ENCODE results near the gene NBAS.

The NBAS gene

DNA sequence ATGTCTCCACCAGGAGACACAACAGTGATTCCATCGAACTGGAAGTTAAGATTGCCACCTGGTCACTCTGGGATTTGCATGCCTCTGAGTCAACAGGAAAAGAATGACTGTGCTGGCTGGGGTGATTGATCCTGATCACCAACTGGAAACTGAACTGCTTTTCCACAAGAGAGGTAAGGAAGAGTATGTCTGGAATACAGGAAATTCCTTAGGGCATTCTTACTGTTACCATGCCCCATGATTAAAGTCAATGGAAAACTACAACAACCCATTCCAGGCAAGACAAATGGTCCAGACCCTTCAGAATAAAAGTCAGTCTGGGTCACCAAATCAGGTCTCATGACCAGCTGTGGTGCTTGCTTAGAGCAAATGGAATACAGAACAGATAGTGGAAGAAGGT is 18.5 kb upstream of the NBAS start:
- Mint-ChIP-seq H3K27ac (no peak overlapping the region), H3K4me1 (ENCODE audit: low read depth) (no peaks in the 10 kb centered on the region), H3K4me3 (no peak overlapping the region), H3K27me3 (no peaks in the 10 kb centered on the region), H3K36me3 (ENCODE audit: low read depth) (no peaks in the 10 kb centered on the region), H3K9me3 (no peaks in the 10 kb centered on the region)
- intact Hi-C loops (cut with micrococcal nuclease) = loop anchor here (5.0 kb wide), 1 partner anchor 677 kb away; no protein-coding TSS in a partner anchor

DNA sequence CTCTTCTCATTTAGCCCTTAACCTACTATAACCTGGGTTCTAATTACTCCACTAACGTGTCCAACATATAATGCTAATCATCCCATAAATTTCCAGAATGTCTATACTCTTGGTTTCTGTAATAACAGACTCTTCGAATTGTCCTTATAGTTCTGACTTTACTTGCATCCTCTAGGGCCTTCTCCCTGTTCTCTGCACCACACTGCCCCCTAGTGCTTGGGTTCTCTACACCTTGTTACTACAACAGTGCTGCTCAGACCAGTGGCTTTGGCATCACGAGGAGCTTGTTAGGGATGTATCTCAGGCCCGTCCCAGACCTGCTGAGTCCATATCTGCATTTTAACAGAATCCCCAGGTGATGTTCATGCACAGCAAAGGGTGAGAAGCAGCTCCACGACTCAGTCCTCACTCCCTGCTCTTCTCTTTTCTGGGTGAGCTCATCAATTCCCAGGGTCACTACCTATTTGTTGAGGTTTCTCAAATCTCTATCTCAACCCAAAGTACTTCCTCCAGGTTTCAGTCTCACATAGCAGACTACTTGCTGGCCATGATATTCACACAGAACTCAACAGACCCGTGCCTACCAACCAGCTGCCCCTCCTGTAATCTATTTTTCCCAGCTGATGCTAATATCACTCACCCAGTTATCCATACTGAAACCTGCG is 16.1 kb upstream of the NBAS start:
- no peaks in the 10 kb centered on the region for H3K36me3 Mint-ChIP-seq (ENCODE audit: low read depth)
- no peak overlapping the region for H3K27ac Mint-ChIP-seq
- no peaks in the 10 kb centered on the region for H3K27me3 Mint-ChIP-seq
- no peak overlapping the region for H3K4me3 Mint-ChIP-seq
- H3K9me3 Mint-ChIP-seq = no peaks in the 10 kb centered on the region
- intact Hi-C loops (cut with micrococcal nuclease) = loop anchor here (5.0 kb wide), 1 partner anchor 675 kb away; no protein-coding TSS in a partner anchor
- no peaks in the 10 kb centered on the region for H3K4me1 Mint-ChIP-seq (ENCODE audit: low read depth)

DNA sequence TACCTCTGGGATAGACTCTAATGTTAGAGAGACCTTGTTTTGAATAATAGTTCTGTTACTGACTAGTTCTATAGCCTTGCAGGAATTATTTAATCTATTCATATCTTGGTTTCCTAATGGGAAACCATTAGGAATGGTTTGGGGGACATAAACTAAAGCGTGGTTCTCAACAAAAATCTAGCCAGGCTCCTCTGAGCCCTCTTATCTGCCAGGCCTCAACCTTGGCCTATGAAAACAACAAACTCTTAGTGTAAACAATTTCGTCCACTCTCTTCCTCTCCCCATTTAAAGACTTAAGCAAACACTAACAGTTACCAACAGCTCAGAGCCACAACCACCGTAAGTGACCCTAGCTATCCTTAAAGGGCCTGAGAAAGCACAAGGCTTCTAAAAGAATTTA is 10.6 kb upstream of the NBAS start:
- intact Hi-C loops (cut with micrococcal nuclease) = no loop called here
- Mint-ChIP-seq H3K4me3 (no peak overlapping the region), H3K36me3 (ENCODE audit: low read depth) (no peaks in the 10 kb centered on the region), H3K9me3 (no peaks in the 10 kb centered on the region), H3K4me1 (ENCODE audit: low read depth) (no peaks in the 10 kb centered on the region), H3K27ac (no peak overlapping the region), H3K27me3 (no peaks in the 10 kb centered on the region)

DNA sequence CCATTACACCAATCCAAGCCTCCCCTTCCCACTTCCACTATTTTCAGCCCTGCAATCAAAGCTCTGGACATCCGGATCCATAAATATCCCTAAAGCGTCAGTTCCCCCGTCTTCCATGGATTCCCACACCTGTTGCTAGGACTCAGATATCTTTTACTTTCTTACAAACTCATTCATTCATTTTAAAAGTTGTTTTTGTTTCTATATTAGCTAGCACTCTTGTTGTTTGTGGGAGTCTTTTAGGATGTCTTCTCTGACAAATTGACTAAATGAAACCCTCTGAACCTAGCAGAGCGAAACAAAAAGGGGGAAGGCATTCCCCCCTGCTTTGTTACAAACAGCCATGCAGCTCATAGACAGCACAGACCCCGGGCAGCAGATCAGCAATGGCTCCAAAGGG is 9.0 kb upstream of the NBAS start:
- Mint-ChIP-seq H3K9me3 (no peaks in the 10 kb centered on the region), H3K36me3 (ENCODE audit: low read depth) (no peaks in the 10 kb centered on the region), H3K4me1 (ENCODE audit: low read depth) (no peaks in the 10 kb centered on the region), H3K27me3 (no peaks in the 10 kb centered on the region), H3K27ac (no peak overlapping the region), H3K4me3 (no peak overlapping the region)
- intact Hi-C loops (cut with micrococcal nuclease) = no loop called here

DNA sequence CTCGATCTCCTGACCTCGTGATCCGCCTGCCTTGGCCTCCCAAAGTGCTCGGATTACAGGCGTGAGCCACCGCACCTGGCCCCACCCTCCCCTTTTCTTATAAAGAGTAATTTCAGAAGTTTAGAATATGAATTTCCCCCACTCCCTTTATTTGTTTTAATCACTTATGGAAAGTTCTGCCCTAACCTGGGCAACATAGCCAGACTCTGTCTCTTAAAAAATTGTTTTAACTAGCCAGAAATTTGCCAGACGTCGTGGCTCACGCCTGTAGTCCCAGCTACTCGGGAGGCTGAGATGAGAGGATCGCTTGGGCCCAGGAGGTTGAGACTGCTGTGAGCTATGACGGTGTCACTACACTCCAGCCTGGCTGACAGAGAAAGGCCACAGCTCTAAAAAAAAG is 7.7 kb upstream of the NBAS start:
- no peak overlapping the region for H3K27ac Mint-ChIP-seq
- no peaks in the 10 kb centered on the region for H3K4me1 Mint-ChIP-seq (ENCODE audit: low read depth)
- no peak overlapping the region for H3K4me3 Mint-ChIP-seq
- peaks cover 3% of the 10 kb centered on the region for H3K27me3 Mint-ChIP-seq
- no peaks in the 10 kb centered on the region for H3K9me3 Mint-ChIP-seq
- intact Hi-C loops (cut with micrococcal nuclease) = no loop called here
- H3K36me3 Mint-ChIP-seq (ENCODE audit: low read depth) = no peaks in the 10 kb centered on the region

DNA sequence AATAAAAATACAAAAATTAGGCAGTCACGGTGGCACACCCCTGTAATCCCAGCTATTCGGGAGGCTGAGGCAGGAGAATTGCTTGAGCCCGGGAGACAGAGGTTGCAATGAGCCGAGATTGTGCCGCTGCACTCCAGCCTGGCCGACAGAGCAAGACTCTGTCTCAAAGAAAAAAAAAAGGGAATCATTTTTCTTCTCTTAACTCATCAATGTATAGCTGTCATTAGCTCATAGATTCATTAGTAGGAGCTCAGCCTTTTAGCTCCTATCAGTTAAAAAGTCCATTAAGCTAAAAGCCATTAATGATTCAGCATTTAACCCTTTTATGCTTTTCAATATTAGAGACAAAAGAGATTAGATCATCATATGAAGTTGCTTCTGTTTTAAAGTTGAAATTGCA is 5.8 kb upstream of the NBAS start:
- intact Hi-C loops (cut with micrococcal nuclease) = no loop called here
- H3K27ac Mint-ChIP-seq = no peak overlapping the region

DNA sequence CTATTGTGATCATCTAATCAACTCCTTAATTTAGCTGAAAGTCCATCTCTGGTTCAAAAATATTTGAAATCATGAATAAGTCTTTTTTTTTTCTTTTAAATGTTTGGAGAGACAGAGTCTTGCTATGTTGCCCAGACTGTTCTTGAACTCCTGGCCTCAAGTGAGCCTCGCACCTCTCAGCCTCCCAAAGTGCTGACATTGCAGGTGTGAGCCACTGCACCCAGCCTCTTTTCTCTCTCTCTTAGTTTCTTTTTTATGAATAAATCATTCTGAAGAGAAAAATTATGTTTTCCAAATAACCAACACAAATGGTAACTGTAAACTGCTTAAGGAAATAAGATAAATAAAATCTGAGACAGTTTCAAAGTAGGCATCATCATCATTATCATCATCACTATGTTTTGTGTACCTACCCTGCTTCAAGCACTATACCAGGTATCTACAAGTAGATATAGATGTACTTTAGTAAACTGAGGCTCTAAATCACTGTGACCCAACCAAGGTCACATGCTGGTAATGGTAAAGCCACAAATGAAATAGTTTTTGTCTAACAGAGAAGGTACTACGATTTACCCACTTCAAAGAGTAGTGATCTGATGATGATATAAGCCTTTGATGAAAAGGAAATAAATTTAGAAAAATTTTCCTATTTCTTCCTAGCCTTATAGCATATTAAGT is 5.0 kb upstream of the NBAS start:
- Mint-ChIP-seq H3K4me1 (ENCODE audit: low read depth) (peaks cover 7% of the 10 kb centered on the region), H3K27ac (no peak overlapping the region), H3K27me3 (peaks cover 3% of the 10 kb centered on the region), H3K9me3 (no peaks in the 10 kb centered on the region), H3K4me3 (no peak overlapping the region), H3K36me3 (ENCODE audit: low read depth) (peaks cover 1% of the 10 kb centered on the region)
- intact Hi-C loops (cut with micrococcal nuclease) = no loop called here

More for the DNA sequence above, 5.8 kb upstream of the NBAS start:
- Mint-ChIP-seq H3K36me3 (ENCODE audit: low read depth) (no peaks in the 10 kb centered on the region), H3K27me3 (peaks cover 3% of the 10 kb centered on the region), H3K4me1 (ENCODE audit: low read depth) (peaks cover 2% of the 10 kb centered on the region), H3K4me3 (no peak overlapping the region), H3K9me3 (no peaks in the 10 kb centered on the region)

DNA sequence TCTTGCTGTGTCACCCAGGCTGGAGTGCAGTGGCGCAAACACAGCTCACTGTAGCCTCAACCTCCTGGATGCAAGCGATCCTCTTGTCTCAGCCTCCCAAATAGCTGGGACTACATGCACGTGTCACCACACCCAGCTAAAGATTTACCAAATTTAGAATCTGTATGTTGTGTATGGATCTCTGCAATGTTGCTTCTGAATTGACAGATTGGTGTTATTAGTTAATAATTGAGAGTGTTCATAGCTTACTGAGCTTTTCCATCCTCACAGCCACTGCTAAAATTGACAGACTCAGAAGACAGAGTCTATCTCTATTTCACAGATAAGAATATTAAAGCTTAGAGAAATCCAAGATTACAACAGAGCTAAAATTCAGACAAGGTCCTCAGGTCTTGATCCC is 4.3 kb upstream of the NBAS start:
- Mint-ChIP-seq H3K36me3 (ENCODE audit: low read depth) (peaks cover 9% of the 10 kb centered on the region), H3K4me1 (ENCODE audit: low read depth) (peaks cover 10% of the 10 kb centered on the region), H3K4me3 (no peak overlapping the region), H3K27me3 (peaks cover 3% of the 10 kb centered on the region), H3K9me3 (no peaks in the 10 kb centered on the region), H3K27ac (no peak overlapping the region)
- intact Hi-C loops (cut with micrococcal nuclease) = no loop called here

DNA sequence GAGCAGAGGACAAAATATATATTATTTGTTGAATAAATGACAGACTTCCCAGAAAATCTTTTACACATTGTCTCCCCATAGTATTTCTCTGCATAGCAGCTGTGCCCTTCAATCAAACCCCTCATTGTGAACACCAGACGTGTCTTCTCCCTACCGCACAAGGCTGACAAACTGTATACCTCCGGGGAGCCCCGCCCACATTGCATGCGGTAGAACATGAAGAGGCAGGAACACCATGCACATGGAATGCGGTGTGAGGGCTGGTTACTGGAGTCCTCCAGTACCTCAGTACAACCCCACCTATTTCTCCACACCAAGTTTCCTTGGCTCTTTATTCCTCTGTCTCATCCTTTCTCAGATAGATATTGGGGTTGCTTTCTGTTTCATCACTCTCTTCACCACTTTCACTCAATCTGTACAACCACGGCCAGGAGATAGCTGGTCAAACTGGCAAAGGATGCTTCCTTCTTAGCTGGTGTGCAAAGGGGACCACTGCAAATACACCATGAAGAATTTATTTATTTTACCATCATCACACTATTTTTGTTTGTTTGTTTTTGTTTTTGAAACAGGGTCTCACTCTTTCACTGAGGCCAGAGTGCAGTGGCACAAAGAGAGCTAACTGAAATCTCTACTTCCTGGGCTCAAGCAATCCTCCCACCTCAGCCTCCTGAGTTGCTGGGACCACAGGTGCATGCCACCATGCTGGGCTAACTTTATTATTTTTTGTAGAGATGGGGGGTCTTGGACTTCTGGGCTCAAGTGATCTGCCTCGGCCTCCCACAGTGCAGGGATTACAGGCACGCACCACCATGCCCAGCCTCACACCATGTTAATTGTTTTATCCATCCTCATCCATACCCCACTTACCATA is 2.3 kb upstream of the NBAS start:
- Mint-ChIP-seq H3K4me1 (ENCODE audit: low read depth) (peaks cover 27% of the 10 kb centered on the region), H3K27ac (no peak overlapping the region), H3K4me3 (no peak overlapping the region), H3K36me3 (ENCODE audit: low read depth) (peaks cover 10% of the 10 kb centered on the region), H3K9me3 (no peaks in the 10 kb centered on the region), H3K27me3 (peaks cover 3% of the 10 kb centered on the region)
- intact Hi-C loops (cut with micrococcal nuclease) = no loop called here

DNA sequence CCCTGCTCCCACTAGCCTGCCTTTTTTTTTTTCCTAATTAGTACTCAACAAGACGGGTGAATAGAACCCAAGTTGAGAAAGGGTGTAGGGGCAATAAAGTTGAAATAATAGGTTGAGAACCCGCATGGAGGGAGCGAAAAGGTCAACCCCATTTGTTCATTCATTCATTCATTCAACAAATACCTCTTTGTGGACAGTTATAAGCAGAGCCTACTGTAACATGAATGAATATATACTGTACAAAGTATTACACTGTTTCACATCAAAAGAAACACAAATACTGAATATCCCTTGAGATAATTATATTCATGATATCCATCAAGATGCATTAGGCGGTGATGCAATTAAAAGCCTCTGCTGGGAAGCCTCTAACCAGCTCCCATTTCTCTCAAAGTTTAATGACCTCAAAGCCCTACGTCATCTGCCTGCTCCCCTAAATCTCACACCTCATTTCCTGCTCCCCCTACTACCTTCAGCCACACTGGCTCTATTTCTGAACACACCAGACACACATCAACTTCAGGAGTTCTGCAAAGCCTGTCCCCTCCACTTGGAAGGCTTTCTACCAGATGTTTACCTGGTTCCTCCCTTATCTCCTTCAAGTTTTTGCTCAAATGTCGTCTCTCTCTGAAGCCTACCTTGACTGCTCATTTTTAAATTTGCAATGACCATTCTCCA is 1.4 kb upstream of the NBAS start:
- intact Hi-C loops (cut with micrococcal nuclease) = no loop called here
- peaks cover 16% of the 10 kb centered on the region for H3K36me3 Mint-ChIP-seq (ENCODE audit: low read depth)

DNA sequence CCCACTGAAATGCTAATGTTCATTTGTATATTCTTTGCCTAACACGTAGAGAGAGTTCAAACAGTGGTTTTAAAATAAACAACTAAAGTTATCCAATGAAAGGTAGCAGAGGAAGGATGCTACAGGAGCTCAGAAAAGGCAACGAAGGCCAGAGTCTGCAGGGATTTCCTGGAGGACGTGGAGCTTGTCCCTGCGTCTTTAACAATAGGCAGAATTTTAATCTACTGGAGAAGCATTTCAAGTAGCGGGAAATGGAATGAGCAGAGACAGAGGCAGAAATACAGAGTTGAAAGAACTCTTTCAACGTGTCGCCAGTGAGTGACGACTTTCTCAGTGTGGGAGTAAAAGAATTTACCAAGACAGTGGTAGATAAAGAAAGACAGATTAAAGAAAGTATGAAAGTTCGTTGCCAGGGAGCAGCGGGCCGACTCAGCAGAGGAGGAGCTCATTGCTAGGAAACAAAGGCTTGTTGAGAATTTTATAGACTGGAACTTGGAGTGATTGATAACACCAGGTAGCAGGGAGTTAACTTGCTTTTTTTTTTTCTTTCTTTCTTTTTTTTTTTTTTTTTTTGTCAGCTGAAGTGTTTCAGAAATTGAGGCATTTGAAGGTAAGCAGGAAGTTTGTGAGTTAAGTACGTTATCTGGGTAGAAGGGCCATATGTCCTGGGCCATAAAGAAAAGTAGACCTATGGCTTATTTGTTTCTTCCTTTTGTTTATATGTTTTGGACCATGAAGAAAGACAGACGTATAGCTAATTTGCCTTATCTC is 625 bp upstream of the NBAS start:
- Mint-ChIP-seq H3K27me3 (peaks cover 3% of the 10 kb centered on the region), H3K9me3 (no peaks in the 10 kb centered on the region), H3K4me3 (peak overlapping the region; percentile 93), H3K27ac (peak overlapping the region; percentile 88), H3K4me1 (ENCODE audit: low read depth) (peaks cover 32% of the 10 kb centered on the region), H3K36me3 (ENCODE audit: low read depth) (peaks cover 16% of the 10 kb centered on the region)
- intact Hi-C loops (cut with micrococcal nuclease) = loop anchor here (1.0 kb wide), 1 partner anchor 31 kb away; no protein-coding TSS in a partner anchor

More for the DNA sequence above, 1.4 kb upstream of the NBAS start:
- H3K4me1 Mint-ChIP-seq (ENCODE audit: low read depth) = peaks cover 32% of the 10 kb centered on the region
- H3K27me3 Mint-ChIP-seq = peaks cover 3% of the 10 kb centered on the region
- H3K9me3 Mint-ChIP-seq = no peaks in the 10 kb centered on the region
- H3K27ac Mint-ChIP-seq = no peak overlapping the region
- H3K4me3 Mint-ChIP-seq = no peak overlapping the region

DNA sequence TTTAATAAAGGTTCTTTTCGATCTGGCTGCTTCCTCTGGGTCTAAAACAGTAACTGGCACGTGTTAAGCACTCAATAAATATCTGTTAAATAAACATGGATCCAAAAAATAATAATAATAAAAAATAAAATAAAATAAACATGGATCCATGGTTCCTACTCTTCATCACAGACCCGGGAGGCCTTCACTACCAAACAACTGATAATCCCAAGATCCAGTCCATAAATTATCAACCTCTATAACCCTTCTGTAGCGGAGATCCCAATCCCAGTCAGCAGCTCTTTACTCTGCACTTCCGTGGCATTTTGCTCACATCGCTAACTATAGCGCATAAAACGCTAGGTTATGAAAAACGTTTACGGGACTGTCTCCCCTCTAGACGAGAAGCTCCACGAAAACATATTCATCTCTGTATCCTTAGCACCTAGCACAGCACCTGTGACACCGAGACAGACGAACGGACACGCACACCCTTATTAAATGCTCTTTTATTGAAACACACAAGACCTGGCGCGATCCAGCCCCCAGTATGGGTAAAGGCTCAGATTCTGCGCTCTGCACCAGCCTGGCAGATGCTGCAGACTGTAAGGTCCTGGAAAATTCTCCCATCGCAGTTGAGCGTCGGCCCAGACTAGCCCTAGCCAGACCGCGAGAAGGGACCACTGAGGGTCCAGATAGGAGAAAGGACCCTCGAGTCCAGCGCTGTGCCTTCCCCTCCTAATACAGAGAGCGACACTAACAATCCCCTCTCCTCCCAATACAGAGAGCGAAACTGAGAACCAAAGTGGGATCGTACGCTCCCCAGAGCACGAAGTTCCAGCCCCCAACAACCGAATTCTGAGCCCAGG is 770 bp downstream of the NBAS start:
- Mint-ChIP-seq H3K4me3 (peak overlapping the region; percentile 93), H3K9me3 (no peaks in the 10 kb centered on the region), H3K4me1 (ENCODE audit: low read depth) (peaks cover 32% of the 10 kb centered on the region), H3K27ac (peak overlapping the region; percentile 88), H3K36me3 (ENCODE audit: low read depth) (peaks cover 16% of the 10 kb centered on the region), H3K27me3 (peaks cover 3% of the 10 kb centered on the region)
- intact Hi-C loops (cut with micrococcal nuclease) = no loop called here

All from dendritic cell treated with granulocyte-macrophage colony-stimulating factor and Interleukin-4, amounts not matched to agents 40 ng/mL and 50 ng/mL, for 4 days (primary cell).